ENCODE measurements around the gene FES. TPM values are rescaled to one million over a fixed set of nuclear protein-coding genes. Genes with fewer than 3 reads are reported as not detected.

The FES gene
- polyA plus RNA-seq, 1 of the 3 experiments (the other 2 are of a cell fraction), result 0.03 TPM

DNA sequence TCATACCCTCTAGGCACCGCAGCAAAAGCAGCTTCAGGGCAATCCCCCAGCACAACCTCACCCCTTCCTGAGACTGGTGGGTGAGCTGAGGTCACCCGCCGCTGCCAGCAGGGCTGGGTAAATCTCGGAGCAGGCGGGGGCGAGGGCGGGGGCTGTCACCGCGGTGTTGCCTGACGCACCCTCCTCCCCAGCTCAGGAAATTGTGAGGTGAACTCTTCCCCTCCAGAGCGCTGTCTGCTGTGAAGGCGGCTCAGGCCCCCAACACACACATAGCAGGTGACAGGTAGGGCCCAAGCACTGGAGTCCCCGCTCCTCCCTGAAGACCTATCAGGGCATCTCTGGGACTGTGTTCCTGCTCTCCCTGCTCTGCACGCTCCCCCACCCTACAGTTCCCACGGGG lies 46.2 kb upstream of the FES start (continued):
- no peak for TF ChIP-seq ELF1 (IDR thresholded peaks at IDR 0.05)

DNA sequence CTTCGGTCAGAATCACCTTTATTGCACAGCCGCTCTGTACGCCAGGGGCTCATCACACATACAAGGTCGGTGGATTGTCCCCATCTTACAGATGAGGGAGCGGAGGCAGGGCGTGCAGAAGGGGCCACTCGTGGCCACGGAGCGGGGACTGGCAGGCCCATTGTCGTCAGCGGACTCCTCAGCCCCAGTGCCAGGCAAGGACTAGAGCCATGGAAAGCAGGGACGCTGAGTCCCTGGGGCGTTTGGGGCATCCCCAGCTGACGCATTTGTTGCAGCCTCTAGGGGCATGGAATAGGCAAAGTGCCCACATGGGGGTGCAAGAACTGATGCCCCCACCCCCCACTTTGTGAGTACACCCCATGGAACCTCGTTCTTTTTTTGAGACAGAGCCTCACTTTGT lies 45.8 kb upstream of the FES start:
- no peak overlapping the region for H3K4me2 ChIP-seq
- H3K27me3 ChIP-seq (ENCODE audit: insufficient read depth), result no peaks in the 10 kb centered on the region
- no peaks in the 10 kb centered on the region for H4K20me1 ChIP-seq (ENCODE audit: insufficient read depth)
- H3K27ac ChIP-seq (ENCODE audit: low read depth in 2 of 2, low read length in 1 of 2), result no peak overlapping the region
- no peak overlapping the region for H3K9ac ChIP-seq
- 90% methylated on average over 12 of the region's 15 CpGs for WGBS (ENCODE audit: low lambda C conversion rate)
- TF ChIP-seq PBX3 (IDR thresholded peaks at IDR 0.05), result no peak
- TF ChIP-seq CHD2 (IDR thresholded peaks at IDR 0.05; ENCODE audit: low read length, partially characterized antibody), result no peak
- no peak for TF ChIP-seq RFX5 (IDR thresholded peaks at IDR 0.05; ENCODE audit: low read length)
- TF ChIP-seq RCOR1 (IDR thresholded peaks at IDR 0.05; ENCODE audit: low read length), result no peak
- no peak overlapping the region for H3K4me3 ChIP-seq (ENCODE audit: low read depth in 2 of 2, low read length in 1 of 2)
- H3K79me2 ChIP-seq (ENCODE audit: insufficient read depth), result no peaks in the 10 kb centered on the region
- no peak overlapping the region for H2AFZ ChIP-seq (ENCODE audit: low read depth)
- no peaks in the 10 kb centered on the region for H3K9me2 ChIP-seq
- ChIA-PET POLR2A (no interaction called here), CTCF (interaction anchor here (0.6 kb wide), 1 partner anchor 1400 kb away, joined by 3 read pairs; no protein-coding TSS in a partner anchor)
- peaks cover 0 to 11% of the 10 kb centered on the region in 2 experiments; a peak in 1 of 4 replicates for H3K4me1 ChIP-seq (ENCODE audit: control insufficient read depth in 1 of 2, insufficient read depth in 2 of 2, low read depth in 1 of 2, low read length in 1 of 2)
- DNase-seq, result no peak
- H3K9me3 ChIP-seq, result no peaks in the 10 kb centered on the region
- no peaks in the 10 kb centered on the region for H3K36me3 ChIP-seq (replicated peaks in 1 of 2; ENCODE audit: control insufficient read depth in 1 of 2, insufficient read depth in 2 of 2, low read length in 1 of 2)
- peaks cover 4% of the 10 kb centered on the region for H3F3A ChIP-seq (replicated peaks; ENCODE audit: insufficient read depth)

DNA sequence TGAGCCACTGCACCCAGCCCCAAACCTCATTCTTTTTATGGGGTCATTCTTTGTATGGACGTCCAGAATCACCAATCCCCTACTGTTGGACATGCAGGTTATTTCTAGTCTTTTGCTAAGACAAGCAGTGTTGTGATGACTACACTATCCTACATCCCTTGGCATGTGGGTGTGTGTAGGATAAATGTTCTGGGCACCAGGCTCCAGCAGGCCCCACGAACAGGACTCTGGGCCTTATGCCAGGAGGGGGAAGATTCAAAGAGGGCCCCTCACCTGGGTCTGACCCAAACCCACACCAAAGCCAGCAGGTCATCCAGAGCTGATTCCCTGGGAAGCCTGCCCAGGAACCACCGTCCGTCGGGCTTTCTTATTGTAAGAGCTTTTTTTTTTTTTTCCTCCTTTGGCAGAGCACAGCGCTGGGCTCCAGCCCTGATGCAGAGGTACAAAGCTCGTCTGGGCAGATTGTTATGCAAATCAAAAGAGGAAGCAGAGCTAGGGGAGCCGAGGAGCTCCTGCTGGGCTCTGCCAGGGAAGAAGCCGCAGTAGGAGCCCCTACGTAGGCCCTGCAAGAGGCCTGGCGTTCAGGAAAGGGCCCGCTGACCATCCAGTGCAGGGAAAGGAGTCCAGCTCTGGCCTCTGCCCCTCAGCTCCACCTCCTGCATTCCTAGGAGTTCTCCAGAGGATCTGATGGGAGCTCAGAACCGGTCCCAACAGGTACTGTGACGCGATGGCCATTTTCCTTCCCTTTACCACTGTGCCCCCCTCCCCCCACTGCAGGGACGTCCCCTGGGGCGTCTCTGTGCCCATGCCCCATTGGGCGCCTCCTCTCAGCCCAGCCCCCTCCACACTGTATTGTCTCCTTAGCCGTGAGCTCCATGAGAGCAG lies 44.9 kb upstream of the FES start:
- no peaks in the 10 kb centered on the region for H3K79me2 ChIP-seq (ENCODE audit: insufficient read depth)
- H4K20me1 ChIP-seq (ENCODE audit: insufficient read depth), result no peaks in the 10 kb centered on the region
- no peaks in the 10 kb centered on the region for H3K9me3 ChIP-seq
- no peak overlapping the region for H3K27ac ChIP-seq (ENCODE audit: low read depth in 2 of 2, low read length in 1 of 2)
- no peaks in the 10 kb centered on the region for H3K9me2 ChIP-seq
- H3K4me2 ChIP-seq, result no peak overlapping the region
- H3K4me1 ChIP-seq (ENCODE audit: control insufficient read depth in 1 of 2, insufficient read depth in 2 of 2, low read depth in 1 of 2, low read length in 1 of 2), result peaks cover 0 to 11% of the 10 kb centered on the region in 2 experiments; a peak in 1 of 4 replicates
- H3K4me3 ChIP-seq (ENCODE audit: low read depth in 2 of 2, low read length in 1 of 2), result no peak overlapping the region
- CTCF ChIA-PET, result interaction anchor here (0.6 to 1.2 kb wide), 4 partner anchors 16 to 1399 kb away, joined by 3 to 5 read pairs (median 3); no protein-coding TSS in a partner anchor
- WGBS (ENCODE audit: low lambda C conversion rate), result 75% methylated on average over 16 of the region's 19 CpGs
- no peak for DNase-seq
- no peaks in the 10 kb centered on the region for H3K36me3 ChIP-seq (replicated peaks in 1 of 2; ENCODE audit: control insufficient read depth in 1 of 2, insufficient read depth in 2 of 2, low read length in 1 of 2)
- H2AFZ ChIP-seq (ENCODE audit: low read depth), result no peak overlapping the region
- TF ChIP-seq RAD21 (IDR thresholded peaks at IDR 0.05; ENCODE audit: low read length) (no peak), PBX3 (IDR thresholded peaks at IDR 0.05) (no peak)
- no peaks in the 10 kb centered on the region for H3K27me3 ChIP-seq (ENCODE audit: insufficient read depth)
- no peak overlapping the region for H3K9ac ChIP-seq
- POLR2A ChIA-PET, result no interaction called here
- H3F3A ChIP-seq (replicated peaks; ENCODE audit: insufficient read depth), result peaks cover 4% of the 10 kb centered on the region
